Astrocyte of the cerebellum (primary cell): ENCODE measurements around the gene ZCCHC17.

Source experiments
- DNase-seq: peaks from one replicate; pipeline ENCODE4 v3.0.0-alpha.2; 2011; ENCODE audit warnings: low read depth
- H3K4me3 ChIP-seq: 2 replicates; pipeline ENCODE4 v1.5.1; 2011; ENCODE audit warnings: mild to moderate bottlenecking, low read depth, low read length, moderate library complexity
- CTCF ChIP-seq: IDR thresholded peaks from 2 replicates; pipeline ENCODE4 v1.5.1; 2012; ENCODE audit warnings: low read length, low read depth, moderate library complexity, mild to moderate bottlenecking; ENCODE audit errors: missing control alignments
- in situ Hi-C: cut with HindIII; loops from 2 replicates; pipeline ENCODE4 v1.10.0; 2017; ENCODE audit warnings: low sequenced_read_pairs

The ZCCHC17 gene

DNA sequence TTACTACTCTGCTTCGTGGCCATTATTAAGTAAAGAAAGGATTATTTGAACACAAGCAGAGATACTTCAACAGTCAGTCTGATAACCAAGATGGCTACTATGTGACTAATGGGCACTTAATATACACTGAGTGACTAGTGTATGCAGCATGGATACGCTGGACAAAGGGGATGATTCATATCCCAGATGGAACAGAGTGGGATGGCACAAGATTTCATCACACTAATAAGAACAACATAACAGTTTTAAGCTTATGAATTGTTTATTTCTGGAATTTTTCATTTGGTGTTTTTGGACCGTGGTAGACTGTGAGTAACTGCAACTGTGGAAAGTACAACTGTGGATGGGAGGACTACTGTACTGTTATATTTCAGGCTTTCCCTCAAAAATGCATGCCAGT is 9.4 kb downstream of the ZCCHC17 start:
- DNase-seq: peak; percentile 34
- H3K4me3 ChIP-seq: no peak overlapping the region
- in situ Hi-C loops: no loop called here
- no peak for TF ChIP-seq CTCF

GRCh38 chr1:31308036-31308435 is 11.2 kb downstream of the ZCCHC17 start:
- in situ Hi-C loops: no loop called here
- H3K4me3 ChIP-seq: no peak overlapping the region
- no peak for TF ChIP-seq CTCF
- DNase-seq: no peak

GRCh38 chr1:31310198-31310597 is 13.4 kb downstream of the ZCCHC17 start:
- DNase-seq: no peak
- in situ Hi-C loops: no loop called here
- TF ChIP-seq CTCF: no peak

GRCh38 chr1:31315902-31316301 is 19.1 kb downstream of the ZCCHC17 start:
- no peak for TF ChIP-seq CTCF
- no peak for DNase-seq
- in situ Hi-C loops: no loop called here
- H3K4me3 ChIP-seq: no peak overlapping the region

More at GRCh38 chr1:31310198-31310597, 13.4 kb downstream of the ZCCHC17 start:
- no peak overlapping the region for H3K4me3 ChIP-seq

GRCh38 chr1:31318146-31318545 is 21.3 kb downstream of the ZCCHC17 start:
- in situ Hi-C loops: no loop called here
- no peak for TF ChIP-seq CTCF
- no peak overlapping the region for H3K4me3 ChIP-seq
- DNase-seq: no peak

GRCh38 chr1:31324093-31324492 is 27.3 kb downstream of the ZCCHC17 start:
- H3K4me3 ChIP-seq: no peak overlapping the region
- DNase-seq: no peak
- in situ Hi-C loops: no loop called here
- no peak for TF ChIP-seq CTCF

- no peak overlapping the region for H3K4me3 ChIP-seq
- in situ Hi-C loops: no loop called here
- TF ChIP-seq CTCF: no peak
- no peak for DNase-seq
Observed at GRCh38 chr1:31324992-31325391, 28.2 kb downstream of the ZCCHC17 start.
